Adrenal gland (tissue), 5 donors: ENCODE data around the gene ENOX1.

Experiments
- CTCF ChIP-seq, 6 experiments: fragments of 450-650 bp in 4 of 6; fragments of 200-600 bp in 2 of 6; sonication (generic) in 1 of 6; IDR thresholded peaks; 1 replicate in 5 of 6; 2 replicates in 1 of 6; pipeline versions ENCODE4 v1.5.1 to v1.8.0; 2016 to 2021; ENCODE audit warnings: antibody characterized with exemption in 6 of 6, mild to moderate bottlenecking in 2 of 6, moderate library complexity in 1 of 6
- POLR2A ChIP-seq, 2 donors: fragments of 450-650 bp; IDR thresholded peaks; one replicate each; pipeline ENCODE4 v1.6.1; 2017; ENCODE audit warnings: antibody characterized with exemption in 2 of 2, mild to moderate bottlenecking in 2 of 2, moderate library complexity in 1 of 2
- donor health status: DM: no; HTN: no; CAD: no.

GRCh38 chr13:43170506-43170905, 616.3 kb downstream of the ENOX1 start:
- no peak for TF ChIP-seq POLR2A (IDR thresholded peaks at IDR 0.05)
- no peak for TF ChIP-seq CTCF (IDR thresholded peaks at IDR 0.05)
